Measurements from ENCODE around the gene SIRT5.

Gene SIRT5

GRCh38 chr6:13538600-13538999, 35.8 kb upstream of the SIRT5 start:
- TF ChIP-seq CTCF (conservative IDR thresholded peaks at IDR 0.05; ENCODE audit: low read length) = no peak
- no peak for DNase-seq (ENCODE audit: low read depth)
- H3K4me3 ChIP-seq (ENCODE audit: low read length) = no peak overlapping the region

- H3K4me3 ChIP-seq (ENCODE audit: low read length) = no peak overlapping the region
- DNase-seq (ENCODE audit: low read depth) = no peak
- TF ChIP-seq CTCF (conservative IDR thresholded peaks at IDR 0.05; ENCODE audit: low read length) = no peak
Observed at GRCh38 chr6:13539572-13539971, 34.8 kb upstream of the SIRT5 start.

- no peak overlapping the region for H3K4me3 ChIP-seq (ENCODE audit: low read length)
- no peak for DNase-seq (ENCODE audit: low read depth)
- TF ChIP-seq CTCF (conservative IDR thresholded peaks at IDR 0.05; ENCODE audit: low read length) = no peak
Observed at GRCh38 chr6:13541496-13541895, 32.9 kb upstream of the SIRT5 start.

GRCh38 chr6:13544454-13545186, 29.8 kb upstream of the SIRT5 start:
- TF ChIP-seq CTCF (conservative IDR thresholded peaks at IDR 0.05; ENCODE audit: low read length) = no peak
- no peak overlapping the region for H3K4me3 ChIP-seq (ENCODE audit: low read length)
- DNase-seq (ENCODE audit: low read depth) = no peak

GRCh38 chr6:13545885-13546284, 28.5 kb upstream of the SIRT5 start:
- no peak for TF ChIP-seq CTCF (conservative IDR thresholded peaks at IDR 0.05; ENCODE audit: low read length)
- no peak overlapping the region for H3K4me3 ChIP-seq (ENCODE audit: low read length)
- DNase-seq (ENCODE audit: low read depth) = no peak

- TF ChIP-seq CTCF (conservative IDR thresholded peaks at IDR 0.05; ENCODE audit: low read length) = no peak
- H3K4me3 ChIP-seq (ENCODE audit: low read length) = no peak overlapping the region
- DNase-seq (ENCODE audit: low read depth) = no peak
Observed at GRCh38 chr6:13548500-13549210, 25.7 kb upstream of the SIRT5 start.

- no peak for TF ChIP-seq CTCF (conservative IDR thresholded peaks at IDR 0.05; ENCODE audit: low read length)
- no peak overlapping the region for H3K4me3 ChIP-seq (ENCODE audit: low read length)
- DNase-seq (ENCODE audit: low read depth) = no peak
Observed at GRCh38 chr6:13550656-13551055, 23.7 kb upstream of the SIRT5 start.
